Measurements from ENCODE around the gene ARHGAP15.

ARHGAP15 gene

GRCh38 chr2:143157418-143157817, 28.2 kb downstream of the ARHGAP15 start:
- TF ChIP-seq CTCF (IDR thresholded peaks at IDR 0.05; ENCODE audit: low read depth, low read length, missing control alignments): no peak
- H3K4me3 ChIP-seq (ENCODE audit: low read depth, low read length): no peak overlapping the region
- no peak for DNase-seq (ENCODE audit: low read depth)

- TF ChIP-seq CTCF (IDR thresholded peaks at IDR 0.05; ENCODE audit: low read depth, low read length, missing control alignments): no peak
These were observed 28.9 kb downstream of the ARHGAP15 start for GRCh38 chr2:143158098-143158497.

GRCh38 chr2:143158551-143159485, 29.6 kb downstream of the ARHGAP15 start:
- no peak overlapping the region for H3K4me3 ChIP-seq (ENCODE audit: low read depth, low read length)
- TF ChIP-seq CTCF (IDR thresholded peaks at IDR 0.05; ENCODE audit: low read depth, low read length, missing control alignments): no peak
- DNase-seq (ENCODE audit: low read depth): no peak

More at GRCh38 chr2:143158098-143158497, 28.9 kb downstream of the ARHGAP15 start:
- DNase-seq (ENCODE audit: low read depth): no peak
- H3K4me3 ChIP-seq (ENCODE audit: low read depth, low read length): no peak overlapping the region

DNA sequence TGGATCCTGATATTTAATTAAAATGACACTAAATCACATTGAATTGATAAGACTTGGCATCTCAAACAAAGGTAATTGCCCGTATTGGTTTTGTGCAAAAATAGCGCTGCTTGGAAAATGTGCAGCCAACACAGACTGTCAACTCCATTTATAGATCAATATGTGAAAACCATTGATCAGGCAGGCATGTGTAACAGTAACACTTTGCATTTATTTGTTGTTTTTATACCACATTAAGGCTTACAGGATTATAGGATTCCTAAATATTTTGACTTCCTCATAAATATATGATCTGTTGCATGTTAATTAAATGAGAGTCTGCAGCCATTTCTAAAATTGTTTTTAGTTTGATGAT, 30.2 kb downstream of the ARHGAP15 start:
- H3K4me3 ChIP-seq (ENCODE audit: low read depth, low read length): no peak overlapping the region
- DNase-seq (ENCODE audit: low read depth): no peak
- no peak for TF ChIP-seq CTCF (IDR thresholded peaks at IDR 0.05; ENCODE audit: low read depth, low read length, missing control alignments)

GRCh38 chr2:143160732-143161707, 31.8 kb downstream of the ARHGAP15 start:
- TF ChIP-seq CTCF (IDR thresholded peaks at IDR 0.05; ENCODE audit: low read depth, low read length, missing control alignments): no peak
- no peak for DNase-seq (ENCODE audit: low read depth)
- H3K4me3 ChIP-seq (ENCODE audit: low read depth, low read length): no peak overlapping the region

GRCh38 chr2:143162123-143162837, 33.1 kb downstream of the ARHGAP15 start:
- TF ChIP-seq CTCF (IDR thresholded peaks at IDR 0.05; ENCODE audit: low read depth, low read length, missing control alignments): peak; percentile 69
- no peak overlapping the region for H3K4me3 ChIP-seq (ENCODE audit: low read depth, low read length)
- DNase-seq (ENCODE audit: low read depth): peak; percentile 49

Data from GM12864 (cell line).